Measurements from ENCODE around the gene WDR81.

- TF ChIP-seq, protein P1, sequence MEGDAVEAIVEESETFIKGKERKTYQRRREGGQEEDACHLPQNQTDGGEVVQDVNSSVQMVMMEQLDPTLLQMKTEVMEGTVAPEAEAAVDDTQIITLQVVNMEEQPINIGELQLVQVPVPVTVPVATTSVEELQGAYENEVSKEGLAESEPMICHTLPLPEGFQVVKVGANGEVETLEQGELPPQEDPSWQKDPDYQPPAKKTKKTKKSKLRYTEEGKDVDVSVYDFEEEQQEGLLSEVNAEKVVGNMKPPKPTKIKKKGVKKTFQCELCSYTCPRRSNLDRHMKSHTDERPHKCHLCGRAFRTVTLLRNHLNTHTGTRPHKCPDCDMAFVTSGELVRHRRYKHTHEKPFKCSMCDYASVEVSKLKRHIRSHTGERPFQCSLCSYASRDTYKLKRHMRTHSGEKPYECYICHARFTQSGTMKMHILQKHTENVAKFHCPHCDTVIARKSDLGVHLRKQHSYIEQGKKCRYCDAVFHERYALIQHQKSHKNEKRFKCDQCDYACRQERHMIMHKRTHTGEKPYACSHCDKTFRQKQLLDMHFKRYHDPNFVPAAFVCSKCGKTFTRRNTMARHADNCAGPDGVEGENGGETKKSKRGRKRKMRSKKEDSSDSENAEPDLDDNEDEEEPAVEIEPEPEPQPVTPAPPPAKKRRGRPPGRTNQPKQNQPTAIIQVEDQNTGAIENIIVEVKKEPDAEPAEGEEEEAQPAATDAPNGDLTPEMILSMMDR (IDR thresholded peaks at IDR 0.05) = no peak
- TF ChIP-seq POLR2A (IDR thresholded peaks at IDR 0.05) = no peak
These were observed 2.2 kb downstream of the WDR81 start for GRCh38 chr17:1726626-1727257.

Data from esophagus squamous epithelium (tissue), 4 donors.